Right hindlimb (tissue), 1 donor: ENCODE results near the gene FUT2.
"Not testable (repeated sequence)": the region's sequence is repeated elsewhere in the genome, so short reads cannot be mapped to it uniquely, and the experiment has no call there.

Experiments
- DNase-seq: peaks from one replicate; pipeline ENCODE4 v3.0.0-alpha.2; 2018

The FUT2 gene

DNA sequence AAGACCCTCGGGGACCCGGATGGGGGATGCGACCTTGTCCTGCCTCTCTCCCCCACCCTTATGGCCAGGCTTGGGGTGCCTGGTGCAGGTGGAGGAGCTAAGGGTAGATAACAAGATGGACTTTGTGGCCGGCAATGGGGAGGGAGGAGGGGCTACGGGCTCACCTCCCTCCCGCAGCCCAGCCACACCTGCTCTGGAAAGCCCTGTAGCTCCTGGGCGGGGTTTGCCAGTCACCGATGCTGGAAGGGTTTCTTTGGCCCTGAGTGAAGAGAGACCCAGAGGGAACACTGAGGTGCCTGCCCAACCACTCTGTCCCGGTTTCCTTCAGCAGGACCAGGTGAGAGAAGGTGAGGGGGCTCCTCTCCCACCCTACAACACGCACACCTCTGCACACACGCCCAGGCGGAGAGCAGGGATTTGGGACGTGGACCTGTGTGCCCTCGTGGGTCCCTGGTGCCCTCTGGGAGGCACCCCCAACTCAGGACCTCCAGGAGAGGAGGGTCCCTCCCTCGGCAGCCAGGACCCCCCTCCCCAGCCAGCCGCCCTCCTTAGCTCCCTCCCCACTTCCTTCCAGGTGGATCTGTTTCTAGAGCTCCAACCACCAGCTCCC lies at the start of gene FUT2:
TSS of gene FUT2 (plus strand) at position 229 of the 610 bp plus-strand sequence. CDS start 6,986 bp downstream, outside the sequence.
- DNase-seq, result no peak

DNA sequence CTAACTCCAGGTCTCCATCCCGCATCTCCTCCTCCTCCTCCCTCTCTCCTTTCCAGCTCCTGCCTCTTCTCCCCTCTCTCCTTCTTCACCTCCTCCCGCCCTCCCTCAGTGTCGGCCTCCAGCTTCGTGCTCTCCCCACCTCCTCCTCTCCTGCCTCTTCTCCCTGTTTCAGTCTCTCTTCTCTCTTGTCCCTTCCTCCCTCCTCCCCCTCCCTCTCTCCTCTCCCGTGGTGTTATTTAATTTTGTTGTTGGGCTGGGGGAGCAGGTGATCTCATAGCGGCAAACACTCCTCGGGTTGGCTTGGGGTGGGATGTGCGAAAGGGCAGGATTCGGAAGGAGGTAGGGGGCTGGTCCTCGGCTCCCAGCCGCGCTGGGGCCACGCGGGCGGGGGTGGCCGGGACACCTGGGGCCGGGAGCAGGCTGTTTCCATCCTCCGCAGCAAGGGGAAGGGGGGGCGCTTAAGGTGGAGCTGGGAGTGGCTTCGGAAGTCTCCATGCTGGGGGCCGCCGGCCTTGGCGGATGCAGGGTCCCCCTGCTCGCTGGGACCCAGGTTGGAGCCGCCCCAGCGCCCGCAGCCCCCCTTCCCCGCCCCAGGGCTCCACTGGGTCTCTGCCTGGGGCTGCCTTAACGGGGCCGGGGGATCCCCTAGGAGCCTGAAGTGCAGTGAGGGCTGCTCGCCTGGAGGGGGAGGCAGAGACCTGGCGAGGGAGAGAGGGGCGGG lies 49.6 kb upstream of the FUT2 start, which contains the start of gene CA11:
TSS of gene CA11 (minus strand) at position 187 of the 721 bp plus-strand sequence. CDS start 555 bp downstream, outside the sequence.
- DNase-seq, result peak; percentile 95

DNA sequence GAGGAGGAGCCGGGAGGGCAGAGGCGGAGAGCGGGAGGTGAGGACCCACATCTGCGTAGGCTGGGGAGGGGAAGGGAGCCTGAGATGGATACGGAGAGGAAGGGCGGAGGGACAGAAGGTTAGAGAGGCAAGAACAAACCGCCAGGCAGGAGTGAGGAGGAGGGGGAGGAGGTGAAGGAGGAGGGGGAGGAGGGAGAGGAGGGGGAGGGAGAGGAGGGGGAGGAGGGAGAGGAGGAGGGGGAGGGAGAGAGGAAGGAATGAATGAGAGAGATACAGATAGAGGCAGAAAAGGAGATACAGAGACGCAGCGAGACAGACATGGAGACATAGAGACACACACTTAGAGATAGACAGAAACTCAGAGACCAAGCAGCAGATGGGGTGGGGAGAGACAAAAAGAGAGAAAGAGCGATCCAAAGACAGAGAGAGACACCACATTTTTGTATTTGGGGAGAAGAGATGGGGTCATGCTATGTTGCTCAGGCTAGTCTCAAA lies 49.0 kb upstream of the FUT2 start:
- DNase-seq, result no peak

DNA sequence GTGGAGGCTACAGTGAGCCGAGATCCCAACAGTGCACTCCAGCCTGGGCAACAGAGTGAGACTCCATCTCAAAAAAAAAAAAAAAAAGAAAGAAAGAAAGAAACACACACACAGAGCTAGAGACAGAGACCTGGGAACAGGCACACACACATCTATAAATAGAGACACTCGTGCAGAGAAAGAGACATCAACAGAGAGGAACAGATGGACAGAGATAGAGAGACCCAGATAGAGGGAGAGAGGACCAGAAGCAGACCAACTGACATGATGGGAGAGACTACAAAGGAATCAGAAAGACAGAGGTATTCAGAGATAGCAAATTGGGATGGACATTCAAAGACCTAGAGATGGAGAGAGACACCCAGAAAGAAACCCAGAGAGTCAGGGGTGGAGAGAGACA lies 47.6 kb upstream of the FUT2 start:
- DNase-seq, result no peak

DNA sequence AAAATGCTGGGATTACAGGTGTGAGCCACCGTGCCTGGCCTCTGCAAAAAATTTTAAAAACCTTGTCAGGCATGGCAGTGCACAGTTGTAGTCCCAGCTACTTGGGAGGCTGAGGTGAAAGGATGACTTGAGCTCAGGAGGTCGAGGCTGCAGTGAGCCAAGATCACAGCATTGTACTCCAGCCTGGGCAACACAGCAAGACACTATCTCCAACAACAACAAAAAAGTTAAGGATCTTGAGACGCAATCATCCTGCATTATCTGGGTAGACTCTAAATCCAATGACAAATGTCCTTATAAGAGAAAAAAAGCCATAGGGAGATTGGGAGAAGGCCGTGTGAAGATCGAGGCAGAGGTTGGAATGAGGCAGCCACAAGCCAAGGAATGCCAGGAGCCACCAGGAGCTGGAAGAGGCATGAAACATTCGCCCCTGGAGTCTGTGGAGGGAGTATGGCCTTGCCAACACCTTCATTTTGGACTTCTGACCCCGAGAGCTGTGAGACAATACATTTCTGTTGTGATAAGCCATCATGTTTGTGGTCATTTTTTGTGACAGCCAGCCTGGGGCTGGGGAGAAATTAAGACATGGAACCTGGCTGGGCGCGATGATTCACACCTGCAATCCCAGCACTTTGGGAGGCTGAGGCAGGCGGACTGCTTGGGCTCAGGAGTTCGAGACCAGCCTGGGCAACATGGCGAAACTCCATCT lies 44.6 kb upstream of the FUT2 start:
- no peak for DNase-seq

DNA sequence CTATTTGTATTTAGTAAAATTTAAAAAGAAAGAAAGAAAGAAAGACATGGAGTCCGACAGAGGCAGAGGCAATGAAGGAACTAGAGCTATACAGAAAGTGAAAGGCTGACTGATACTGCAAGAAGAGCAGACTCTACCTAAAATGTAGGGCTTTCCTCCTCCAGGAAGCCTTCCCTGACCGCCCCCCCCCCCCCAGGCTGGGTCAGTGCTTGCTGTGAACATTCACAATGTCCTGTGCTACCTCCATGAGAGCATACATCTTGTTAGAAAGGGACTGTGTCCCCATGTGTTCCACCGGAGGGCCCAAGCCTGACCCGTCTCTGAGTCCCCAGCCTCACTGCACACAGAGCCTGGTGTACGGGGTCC lies 44.1 kb upstream of the FUT2 start:
- DNase-seq, result no peak

DNA sequence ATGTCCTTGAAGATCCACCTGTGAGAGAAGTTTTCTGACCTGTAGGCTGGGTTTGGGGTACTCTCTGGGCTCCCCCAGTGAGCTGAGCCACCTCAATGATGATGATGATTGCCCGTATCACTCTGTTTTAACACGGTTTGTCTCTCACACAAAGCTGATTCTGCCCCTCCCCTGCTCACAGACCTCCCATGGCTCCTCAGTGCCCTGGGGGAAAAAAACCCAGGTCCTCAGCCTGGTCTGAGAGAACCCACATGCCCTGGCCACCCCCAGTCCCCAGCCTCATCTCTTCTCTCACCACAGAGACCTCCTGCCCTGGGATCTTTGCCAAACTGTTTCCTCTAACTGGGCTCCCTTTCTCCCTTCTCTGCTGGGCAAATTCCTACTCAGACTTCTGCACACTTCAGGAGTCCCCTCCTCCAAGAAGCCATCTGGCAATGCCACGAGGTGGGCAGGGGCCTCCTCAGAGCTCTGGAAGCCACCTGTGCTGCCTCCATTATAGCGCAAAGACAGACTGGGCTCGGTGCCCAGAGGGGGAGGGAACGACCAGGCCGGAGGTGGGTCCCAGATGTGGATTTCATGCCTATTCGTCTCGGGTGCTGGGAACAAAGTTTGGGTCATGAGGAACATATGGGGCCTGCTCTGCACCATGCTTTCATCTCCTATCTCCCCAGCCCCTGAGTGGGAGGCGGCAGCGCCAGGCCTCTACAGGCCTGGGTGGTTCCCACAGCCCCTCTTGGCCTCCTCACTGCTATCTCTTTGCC lies 41.3 kb upstream of the FUT2 start:
- peak; percentile 81 for DNase-seq

DNA sequence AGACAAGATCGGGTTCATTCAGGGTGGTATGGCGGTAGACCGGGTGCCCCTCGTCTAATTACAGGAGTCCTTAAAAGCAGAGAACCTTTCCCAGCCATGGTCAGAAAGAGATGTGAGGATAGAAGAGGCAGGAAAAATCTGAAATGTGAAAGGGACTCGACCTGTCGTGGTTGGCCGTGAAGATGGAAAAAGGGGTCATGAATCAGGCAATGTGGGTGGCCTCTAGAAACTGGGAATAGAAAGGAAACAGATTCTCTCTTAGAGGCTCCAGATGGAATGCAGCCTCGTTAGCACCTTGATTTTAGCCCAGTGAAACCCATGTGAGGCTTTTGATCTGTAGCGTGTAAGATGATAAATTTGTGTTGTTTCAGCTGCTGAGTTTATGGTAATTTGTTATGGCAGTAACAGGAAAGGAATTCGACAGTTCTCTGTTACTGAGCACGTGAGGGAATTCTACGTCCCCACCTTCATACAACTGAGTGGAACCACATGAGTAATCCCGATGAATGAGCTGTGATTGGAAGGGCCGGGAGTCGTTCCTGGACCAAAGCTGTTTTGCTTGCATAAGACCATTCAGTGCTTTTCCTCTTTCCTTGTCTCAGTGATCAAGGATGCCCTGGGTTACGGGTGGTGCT lies 38.8 kb upstream of the FUT2 start:
- no peak for DNase-seq

DNA sequence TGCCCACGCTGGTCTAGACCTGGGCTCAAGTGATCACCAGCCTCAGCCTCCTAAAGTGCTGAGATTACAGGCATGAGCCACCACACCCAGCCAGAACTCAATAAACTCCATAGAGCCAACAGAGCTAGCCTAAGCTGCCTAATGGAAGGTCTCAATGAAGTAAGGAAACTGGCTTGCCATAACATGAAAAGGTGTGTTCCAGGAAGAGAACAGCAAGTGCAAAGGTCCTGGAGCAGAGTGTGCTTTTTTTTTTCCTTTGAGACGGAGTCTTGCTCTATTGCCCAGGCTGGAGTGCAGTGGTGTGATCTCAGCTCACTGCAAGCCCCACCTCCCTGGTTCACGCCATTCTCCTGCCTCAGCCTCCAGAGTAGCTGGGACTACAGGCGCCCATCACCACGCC lies 37.9 kb upstream of the FUT2 start:
- DNase-seq, result not testable (repeated sequence)

DNA sequence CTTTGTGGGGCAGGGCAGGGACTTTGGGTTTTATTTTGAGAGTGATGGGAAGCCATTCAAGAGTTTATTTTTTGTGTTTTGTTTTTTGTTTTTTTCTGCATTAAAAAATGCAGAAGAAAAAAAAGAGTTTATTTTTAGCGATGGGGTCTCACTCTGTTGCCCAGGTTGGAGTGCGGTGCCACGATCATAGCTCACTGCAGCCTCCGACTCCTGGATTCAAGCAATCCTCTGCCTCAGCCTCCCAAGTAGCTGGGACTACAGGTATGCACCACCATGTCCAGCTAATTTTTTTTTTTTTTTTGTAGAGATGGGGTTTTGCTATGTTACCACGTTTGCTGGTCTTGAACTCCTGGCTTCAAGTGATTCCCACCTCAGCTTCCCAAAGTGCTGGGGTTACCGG lies 37.3 kb upstream of the FUT2 start:
- no peak for DNase-seq

DNA sequence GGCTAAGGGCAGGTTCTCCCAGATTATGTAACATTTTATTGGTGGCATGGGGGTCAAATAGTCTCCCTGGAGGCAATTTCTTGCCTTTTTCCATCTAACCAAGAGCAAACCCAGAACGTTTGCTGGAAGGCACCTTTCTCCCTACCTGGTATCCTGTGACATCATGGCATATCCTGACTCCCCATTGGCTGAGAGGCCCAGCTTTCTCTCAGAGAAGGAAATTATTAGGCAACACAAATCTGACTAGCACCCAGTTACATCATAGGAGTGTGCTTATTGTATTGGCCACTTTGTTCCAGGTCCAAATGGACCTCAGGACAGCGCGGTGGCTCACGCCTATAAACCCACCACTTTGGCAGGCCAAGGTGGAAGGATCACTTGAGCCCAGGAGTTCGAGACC lies 36.0 kb upstream of the FUT2 start:
- no peak for DNase-seq

DNA sequence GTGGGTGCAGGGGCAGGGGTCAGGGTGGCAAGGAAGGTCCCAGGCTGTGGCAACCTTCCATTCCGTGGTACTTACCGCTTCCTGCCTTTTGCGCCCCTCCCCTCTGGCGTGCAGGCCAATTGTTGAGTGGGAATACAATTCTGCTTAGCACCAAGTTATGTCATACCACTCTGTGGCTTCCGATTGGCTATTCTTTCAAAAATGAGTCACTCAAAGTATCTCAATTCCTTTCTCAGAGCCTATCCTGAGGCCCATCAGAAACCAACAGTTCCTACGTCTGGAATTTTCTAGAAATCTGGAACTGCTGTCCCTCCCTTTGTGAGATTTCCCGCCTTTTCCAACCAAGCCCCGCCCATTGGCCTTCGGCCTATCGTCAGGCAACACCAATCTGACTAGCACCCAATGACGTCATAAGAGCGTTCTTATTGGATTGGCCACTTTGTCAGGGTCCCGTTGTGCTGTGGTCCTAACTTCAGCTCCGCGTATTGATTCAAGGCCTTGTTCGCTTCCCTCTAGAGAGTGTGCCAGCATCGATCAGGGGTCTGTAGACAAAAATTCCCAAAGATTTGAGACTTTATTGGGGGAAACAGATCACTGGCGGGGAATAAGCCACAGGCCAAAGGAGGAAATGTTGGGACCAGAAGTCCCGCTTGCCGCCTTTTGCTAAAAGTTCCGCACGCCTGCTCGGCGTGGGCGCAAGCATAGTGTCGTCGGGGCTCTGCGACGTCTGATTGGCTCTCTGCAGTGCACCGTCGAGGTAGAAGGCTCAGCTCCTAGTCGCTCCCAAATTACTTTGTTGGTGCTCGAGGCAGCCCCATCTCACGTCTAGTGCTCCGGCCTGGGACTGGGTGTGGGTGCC lies 34.7 kb upstream of the FUT2 start:
- DNase-seq, result peak; percentile 82

DNA sequence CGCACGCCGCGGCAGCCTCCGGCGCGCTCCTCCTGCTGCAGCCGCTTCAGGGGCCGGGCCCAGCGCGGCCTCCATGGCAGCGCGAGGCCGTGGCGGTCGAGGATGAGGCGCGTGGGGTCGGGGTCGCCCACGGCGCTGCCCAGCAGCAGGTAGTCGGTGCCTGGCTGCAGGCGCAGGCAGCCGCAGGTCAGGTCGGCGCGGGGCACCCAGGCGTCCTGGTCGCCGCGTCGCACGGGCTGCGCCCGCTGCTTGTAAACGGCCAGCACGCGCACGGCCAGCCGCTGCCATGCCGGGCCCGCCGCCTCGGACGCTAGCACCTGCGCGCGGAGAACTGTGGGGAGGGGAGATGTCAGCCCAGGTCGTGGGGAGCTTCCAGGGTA lies 34.1 kb upstream of the FUT2 start:
- no peak for DNase-seq

DNA sequence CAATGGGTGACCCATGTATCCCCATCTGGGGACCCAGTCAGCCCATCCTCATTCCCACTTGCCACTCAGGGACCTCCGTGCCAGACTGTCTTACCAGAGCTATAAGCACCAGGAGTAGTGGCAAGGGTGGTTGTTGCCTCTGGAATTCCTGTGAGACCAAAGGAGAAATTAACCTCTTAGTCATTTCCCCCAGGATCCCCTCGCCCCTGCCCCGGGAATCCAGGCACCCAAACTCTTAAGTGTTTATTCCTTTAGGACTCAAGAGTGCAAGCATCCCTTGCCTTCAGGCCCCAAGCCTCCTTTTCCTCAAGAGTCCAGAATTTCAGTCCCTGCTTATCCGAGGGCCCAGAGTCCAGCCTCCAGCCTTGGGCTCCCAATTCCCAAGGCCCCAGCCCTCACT lies 32.1 kb upstream of the FUT2 start:
- no peak for DNase-seq

DNA sequence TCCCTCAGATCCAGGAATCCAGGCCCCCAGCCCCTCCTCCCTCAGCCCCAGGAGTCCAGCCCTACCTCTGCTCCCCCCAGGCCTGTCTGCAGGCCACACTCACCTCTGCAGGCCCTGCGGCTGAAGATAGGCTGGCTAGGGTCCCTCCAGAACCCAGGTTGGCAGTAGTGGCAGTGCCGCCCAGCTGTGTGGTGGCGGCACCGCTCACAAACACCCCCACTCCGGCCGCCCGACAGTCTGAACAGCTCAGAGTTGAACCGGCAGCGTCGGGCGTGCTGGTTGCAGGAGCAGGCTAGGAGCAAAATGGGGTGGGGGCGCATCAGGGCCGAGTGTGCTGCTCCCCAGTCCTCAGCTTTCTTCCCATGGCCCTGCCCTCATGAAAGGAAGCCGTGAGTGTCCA lies 31.3 kb upstream of the FUT2 start:
- DNase-seq, result no peak

DNA sequence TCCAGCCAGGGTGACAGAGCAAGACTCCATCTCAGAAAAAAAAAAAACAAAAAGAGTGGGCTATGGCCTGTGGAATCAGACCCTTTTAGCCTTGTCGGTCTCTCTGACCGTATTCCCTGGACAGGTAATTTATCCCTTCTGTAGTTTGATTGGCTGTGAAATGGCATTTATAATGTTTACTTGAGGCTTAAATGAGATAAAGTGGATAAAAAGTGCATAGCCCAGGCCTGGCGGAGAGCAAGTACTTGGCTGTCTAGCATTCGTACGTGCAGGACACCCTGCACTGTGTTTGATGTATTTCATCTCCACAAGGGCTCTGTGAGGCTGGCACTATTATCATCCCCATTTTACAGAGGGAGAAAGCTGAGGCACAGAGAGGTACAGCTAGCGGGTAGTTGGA lies 30.0 kb upstream of the FUT2 start:
- DNase-seq, result no peak

DNA sequence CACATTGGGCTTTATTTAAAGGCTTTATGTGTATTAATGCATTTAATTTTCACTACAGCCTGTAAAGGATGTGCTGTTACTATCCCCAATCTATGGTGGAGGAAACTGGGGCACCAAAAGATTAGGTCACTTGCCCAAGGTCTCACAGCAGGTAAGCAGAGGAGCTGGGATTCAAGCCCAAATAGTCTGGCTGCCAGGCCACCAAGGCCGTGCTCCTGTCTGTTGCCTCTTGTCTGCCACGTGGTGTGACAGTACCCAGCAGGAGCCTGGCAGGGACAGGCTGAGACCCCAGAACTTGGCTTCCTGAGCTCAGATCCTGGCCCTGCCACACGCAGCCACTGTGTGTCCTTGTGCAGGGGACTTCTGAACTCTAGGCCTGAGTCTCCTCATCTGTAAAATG lies 27.4 kb upstream of the FUT2 start:
- no peak for DNase-seq

DNA sequence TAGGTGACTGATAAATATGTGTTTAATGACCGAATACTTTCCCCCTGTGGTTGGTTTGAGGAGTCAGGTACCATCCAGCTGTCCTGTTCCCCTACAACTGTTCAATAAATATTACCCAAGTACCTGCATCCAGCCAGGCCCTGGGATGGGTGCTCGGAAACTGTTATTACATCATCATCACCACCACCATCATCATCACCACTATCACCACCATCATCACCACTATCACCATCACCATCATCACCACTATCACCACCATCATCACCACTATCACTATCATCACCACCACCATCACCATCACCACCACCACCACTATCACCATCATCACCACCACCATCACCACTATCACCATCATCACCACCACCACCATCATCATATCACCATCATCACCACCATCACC lies 27.0 kb upstream of the FUT2 start:
- no peak for DNase-seq

DNA sequence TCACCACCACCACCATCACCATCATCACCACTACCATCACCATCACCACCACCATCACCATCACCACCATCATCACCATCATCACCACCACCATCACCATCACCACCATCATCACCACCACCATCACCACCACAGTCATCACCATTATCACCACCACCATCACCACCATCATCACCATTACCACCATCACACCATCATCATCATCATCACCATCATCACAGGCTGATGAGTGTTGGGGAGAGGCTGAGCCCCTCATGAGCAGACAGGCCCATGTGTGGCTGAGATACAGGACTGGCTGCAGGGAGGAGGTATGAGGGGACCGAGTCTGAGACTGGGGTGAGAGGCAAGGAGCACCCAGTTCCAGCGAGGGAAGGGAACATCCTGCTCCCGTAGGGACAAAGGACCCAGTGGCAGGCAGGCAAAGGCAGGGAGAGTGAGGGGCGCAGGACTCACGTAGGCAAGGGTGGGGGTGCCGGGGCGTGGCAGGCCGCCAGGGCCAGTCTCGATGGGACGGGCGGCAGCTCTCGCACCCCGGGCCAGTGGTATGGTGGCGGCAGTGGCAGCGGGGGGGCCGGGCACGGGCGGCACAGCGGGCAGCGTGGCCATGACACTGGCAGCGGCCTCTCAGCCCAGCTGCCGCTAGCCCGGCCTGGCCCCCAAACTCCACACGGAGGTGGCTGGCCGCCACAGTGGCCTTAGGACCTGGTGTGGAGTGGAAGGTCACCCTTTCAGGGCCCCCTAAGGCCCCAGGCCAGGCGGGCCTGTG lies 25.7 kb upstream of the FUT2 start:
- DNase-seq, result no peak

DNA sequence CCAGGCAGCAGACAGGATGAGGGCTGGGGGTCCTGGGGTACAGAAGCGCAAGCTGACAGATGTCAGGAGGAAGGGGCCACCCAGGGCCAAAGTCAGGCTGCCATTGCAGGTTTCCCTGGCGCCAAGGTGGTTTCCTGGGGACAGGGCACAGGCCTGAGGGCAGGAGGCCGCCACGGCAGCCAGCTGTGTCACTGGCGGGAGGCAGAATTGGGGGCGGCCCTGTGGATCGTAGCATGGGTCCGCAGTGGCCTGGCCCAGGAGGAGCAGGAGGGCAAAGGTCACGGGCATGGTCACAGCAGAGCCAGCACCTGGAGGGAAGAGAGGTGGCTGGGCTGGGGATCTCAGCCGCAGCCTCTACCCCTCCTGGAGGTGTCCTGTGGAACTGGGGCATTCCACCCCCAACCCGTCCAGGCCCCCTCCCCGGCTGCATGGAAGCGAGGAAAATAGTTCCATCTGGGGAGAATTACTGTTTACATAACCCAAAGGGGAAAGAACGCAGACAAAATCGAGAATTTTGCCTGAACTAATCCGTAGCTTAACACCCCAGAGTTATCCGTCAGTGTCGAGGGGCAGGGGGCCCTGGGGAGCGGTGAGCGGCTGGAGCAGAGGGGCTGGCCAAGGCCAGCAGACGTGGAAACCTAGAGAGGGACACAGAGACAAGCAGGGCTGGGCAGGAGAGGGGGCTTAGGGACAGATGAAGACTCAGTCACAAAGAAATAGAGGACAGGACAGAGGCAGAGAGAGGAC lies 24.9 kb upstream of the FUT2 start:
- peak; percentile 54 for DNase-seq
